GM12891 (cell line): Measurements from ENCODE around the gene NUP210.

Experiments used
- DNase-seq: peaks from one replicate; pipeline ENCODE4 v3.0.0; 2011; ENCODE audit warnings: low spot score; ENCODE audit not compliant: insufficient read length
- FAIRE-seq: peaks from 2 replicates; lab custom pipeline; 2011; peaks lifted over from hg19 to GRCh38; lab: Jason Lieb, UNC
- PAX5 ChIP-seq: IDR thresholded peaks from 2 replicates; pipeline ENCODE4 v1.6.1; 2011; ENCODE audit warnings: low read length, moderate library complexity, mild to moderate bottlenecking; ENCODE audit not compliant: insufficient read depth, severe bottlenecking
- POLR2A ChIP-seq: IDR thresholded peaks from 2 replicates; pipeline ENCODE4 v1.6.1; 2011; ENCODE audit warnings: low read depth, low read length, control low read depth
- POLR2AphosphoS5 ChIP-seq: IDR thresholded peaks from 2 replicates; pipeline ENCODE4 v1.6.1; 2011; ENCODE audit warnings: low read depth, low read length, control low read depth
- POU2F2 ChIP-seq: IDR thresholded peaks from 2 replicates; pipeline ENCODE4 v1.6.1; 2011; ENCODE audit warnings: low read depth, mild to moderate bottlenecking, control low read depth, low read length, moderate library complexity
- SPI1 ChIP-seq: IDR thresholded peaks from 2 replicates; pipeline ENCODE4 v1.6.1; 2011; ENCODE audit warnings: low read depth, low read length, control low read depth
- TAF1 ChIP-seq: IDR thresholded peaks from 2 replicates; pipeline ENCODE4 v1.6.1; 2011; ENCODE audit warnings: low read depth, low read length, control low read depth

NUP210 gene

DNA sequence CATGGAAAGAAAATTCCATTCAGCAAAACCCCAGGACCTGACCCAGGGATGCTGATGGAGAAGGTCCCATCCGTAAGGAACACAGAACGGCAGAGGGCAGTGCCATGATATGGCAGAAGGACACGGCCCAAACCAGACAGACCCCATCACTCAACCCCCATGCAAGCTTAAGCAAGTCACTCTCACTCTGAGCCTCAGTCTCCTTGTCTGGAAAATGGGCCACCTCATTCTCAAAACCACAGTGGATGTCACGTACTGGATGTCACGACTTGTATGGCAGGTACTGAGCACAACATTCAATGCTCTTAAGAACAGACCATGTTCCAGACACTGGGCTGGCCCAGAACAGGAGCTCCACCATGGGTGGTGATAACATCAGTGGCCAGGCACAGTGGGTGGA is 90.4 kb downstream of the NUP210 start:
- FAIRE-seq (no peak), DNase-seq (no peak)

DNA sequence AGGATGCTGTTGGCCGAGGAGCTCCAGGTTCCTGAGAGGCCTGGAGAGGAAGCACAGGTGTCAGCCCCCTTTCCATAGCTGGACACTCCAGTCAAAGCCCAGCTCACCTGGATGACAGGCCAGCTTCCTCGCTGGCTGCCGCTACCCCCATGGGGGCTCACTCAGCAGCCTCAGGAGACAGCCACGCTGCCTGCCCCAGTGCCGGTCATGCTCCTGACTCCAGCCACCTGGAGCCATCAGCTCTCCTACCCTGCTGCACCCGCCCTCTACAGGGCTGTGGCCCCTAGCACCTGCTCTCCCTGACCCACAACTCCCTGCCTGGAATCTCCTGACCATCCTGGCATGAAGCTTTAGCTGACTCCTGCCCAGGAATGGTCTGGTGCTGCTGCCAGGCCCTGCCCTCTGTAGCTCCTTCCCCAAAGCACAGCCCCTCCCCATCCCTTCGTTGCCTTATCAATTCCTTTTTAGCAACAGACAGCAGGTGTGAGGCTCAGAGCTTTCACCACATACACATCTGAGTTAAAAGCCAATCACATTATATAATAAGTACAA is 94.2 kb downstream of the NUP210 start:
- no peak for DNase-seq
- no peak for TF ChIP-seq PAX5
- TF ChIP-seq POLR2AphosphoS5, result no peak
- TF ChIP-seq SPI1, result no peak
- no peak for TF ChIP-seq POU2F2
- TF ChIP-seq POLR2A, result no peak
- no peak for TF ChIP-seq TAF1
- no peak for FAIRE-seq

More for the DNA sequence above, 90.4 kb downstream of the NUP210 start:
- TF ChIP-seq TAF1 (no peak), POLR2A (no peak), SPI1 (no peak), POLR2AphosphoS5 (no peak), POU2F2 (no peak), PAX5 (no peak)

DNA sequence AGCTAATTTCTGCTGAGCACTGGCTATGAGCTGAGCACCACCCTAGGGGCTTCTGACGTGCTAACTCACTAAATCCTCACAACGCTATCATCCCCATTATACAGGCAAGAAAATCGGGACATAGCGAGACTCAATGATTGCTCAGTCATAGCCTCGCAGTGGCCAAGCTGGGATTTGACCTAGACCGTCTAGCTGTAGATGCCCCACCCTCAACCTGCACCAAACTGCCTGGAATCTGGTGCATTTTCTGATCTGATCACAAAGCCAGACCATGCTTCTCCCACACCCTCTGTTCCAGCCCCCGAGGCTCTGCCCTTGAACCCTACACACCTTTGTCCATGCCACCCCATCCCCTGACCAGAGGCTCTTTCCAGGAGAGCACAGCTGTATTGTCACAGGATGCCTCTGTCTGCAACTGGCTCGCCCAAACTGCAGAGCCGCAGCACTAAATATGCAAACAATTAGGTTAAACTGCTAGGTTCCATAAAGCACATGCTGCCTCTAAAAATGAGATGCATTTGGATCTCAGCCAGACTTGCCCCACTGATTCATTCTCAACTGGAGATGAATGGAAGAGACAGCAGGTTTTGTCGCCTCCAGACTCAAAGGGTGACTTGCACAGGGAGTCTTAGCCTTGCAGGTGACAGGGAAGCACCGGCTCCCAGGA is 95.2 kb downstream of the NUP210 start:
- FAIRE-seq (no peak), DNase-seq (no peak)
- no peak for TF ChIP-seq POU2F2
- no peak for TF ChIP-seq SPI1
- no peak for TF ChIP-seq POLR2A
- TF ChIP-seq PAX5, result no peak
- no peak for TF ChIP-seq TAF1
- no peak for TF ChIP-seq POLR2AphosphoS5

DNA sequence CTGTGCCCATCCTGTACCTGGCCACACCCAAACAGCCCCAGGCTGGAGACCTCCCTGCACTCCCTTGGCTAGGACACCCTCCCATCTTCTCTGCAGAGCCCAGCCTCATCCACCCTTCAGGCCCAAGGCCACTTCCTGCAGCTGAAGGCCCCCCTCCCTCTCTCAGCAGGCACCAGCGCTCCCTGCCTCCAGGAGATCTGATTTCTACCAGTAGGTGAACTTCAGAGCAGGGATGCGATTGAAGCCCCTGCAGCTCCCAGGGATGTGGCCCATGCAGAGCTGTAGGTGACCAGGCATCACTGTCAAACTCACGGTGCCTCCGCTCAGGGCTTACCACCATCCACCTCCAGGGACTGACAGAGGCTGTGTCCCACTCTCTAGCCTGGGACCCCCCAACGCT is 96.3 kb downstream of the NUP210 start:
- DNase-seq, result no peak
- TF ChIP-seq SPI1, result no peak
- TF ChIP-seq POU2F2, result no peak
- no peak for FAIRE-seq

DNA sequence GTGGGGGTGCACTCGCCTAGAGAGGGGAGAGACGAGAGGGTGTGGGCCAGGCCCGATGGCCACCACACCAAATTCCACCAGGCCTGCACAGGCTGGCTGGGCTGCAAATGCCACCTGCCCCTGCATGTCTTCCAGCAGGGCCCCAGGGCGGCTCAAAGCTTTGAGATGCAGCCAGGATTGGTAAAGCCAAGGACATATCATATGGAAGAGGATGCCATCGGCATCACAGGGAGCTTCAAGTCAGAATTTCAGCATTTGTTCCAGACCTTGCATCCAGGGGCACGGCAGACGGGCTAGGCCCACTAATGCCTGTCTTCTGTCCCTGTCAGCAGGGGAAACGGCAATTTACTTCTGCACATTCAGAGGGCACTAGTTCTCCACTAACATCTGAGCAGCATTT is 97.8 kb downstream of the NUP210 start:
- DNase-seq (no peak), FAIRE-seq (no peak)
- TF ChIP-seq POU2F2 (no peak), POLR2AphosphoS5 (no peak), PAX5 (no peak), SPI1 (no peak)

DNA sequence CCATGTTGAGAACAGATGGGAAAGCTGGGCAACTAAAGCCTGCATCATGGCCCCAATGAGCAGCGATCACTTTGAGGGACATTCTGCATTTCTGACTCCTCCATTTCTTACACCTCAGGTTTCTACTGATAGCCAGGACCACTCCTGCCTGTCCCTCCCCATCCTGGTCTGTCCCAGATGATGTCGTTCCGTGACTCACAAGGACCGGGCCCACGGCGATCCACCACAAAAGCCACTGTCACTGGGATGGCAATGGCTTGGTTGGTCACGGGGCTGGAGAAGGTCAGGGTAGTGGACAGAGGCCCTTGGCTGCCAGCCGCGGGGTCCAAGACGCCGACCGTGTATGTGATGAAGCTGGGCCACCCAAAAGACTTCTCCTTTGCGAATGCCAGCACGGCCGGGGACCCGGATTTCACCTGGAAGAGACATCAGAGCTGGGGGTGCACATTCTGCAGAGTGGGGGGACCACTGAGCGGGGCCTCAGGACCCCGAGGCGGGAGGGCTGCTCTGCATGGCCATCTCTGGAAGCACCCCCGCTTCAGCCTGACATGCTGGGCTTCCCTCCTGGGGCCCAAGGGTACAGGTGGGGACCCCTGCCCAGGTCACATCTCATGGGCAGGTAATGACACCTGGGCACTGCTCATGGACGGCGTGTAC is 100.4 kb downstream of the NUP210 start:
- DNase-seq, result no peak
- no peak for FAIRE-seq
- no peak for TF ChIP-seq SPI1
- TF ChIP-seq PAX5, result no peak
- no peak for TF ChIP-seq TAF1
- TF ChIP-seq POU2F2, result no peak
- no peak for TF ChIP-seq POLR2A
- TF ChIP-seq POLR2AphosphoS5, result no peak

DNA sequence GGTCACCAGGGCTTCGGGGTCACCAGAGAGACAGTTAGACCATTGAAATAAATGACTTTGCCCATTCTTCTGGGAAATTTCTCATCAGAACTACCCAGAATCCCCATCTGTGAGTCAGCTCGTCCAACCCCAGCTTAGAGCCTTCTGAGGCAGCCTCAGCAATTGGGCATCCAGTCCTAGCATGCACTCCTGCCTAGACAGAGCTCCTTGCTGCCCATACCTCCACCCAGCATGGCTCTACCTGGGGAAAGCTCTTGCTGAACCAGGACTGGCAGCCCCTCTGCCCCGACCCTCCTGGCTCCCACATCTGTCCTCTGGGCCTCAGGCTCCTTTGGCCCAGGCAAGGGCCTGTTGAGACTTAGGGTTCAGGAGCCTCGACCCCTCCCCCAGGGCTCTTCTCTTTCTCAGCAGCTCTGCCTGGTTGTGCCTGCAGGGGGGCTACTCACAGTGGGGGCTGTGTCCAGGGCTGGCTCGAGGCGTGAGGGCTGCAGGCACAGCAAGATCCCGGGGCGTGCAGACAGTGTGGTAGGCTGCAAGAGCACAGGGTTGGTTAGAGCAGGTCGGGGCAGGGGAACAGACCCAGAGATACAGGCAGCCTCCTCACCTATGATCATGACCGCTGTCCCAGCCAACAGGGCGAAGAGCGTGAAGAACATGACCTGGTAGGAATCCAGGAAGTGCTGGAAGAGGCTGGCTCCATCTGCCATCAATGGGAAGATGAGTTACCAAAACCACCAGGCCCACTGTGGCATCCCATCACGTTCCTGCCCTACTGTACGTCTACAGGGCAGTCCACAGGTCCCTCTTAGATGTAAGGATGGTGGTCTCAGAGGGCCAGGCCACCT is 101.3 kb downstream of the NUP210 start:
- no peak for TF ChIP-seq PAX5
- no peak for TF ChIP-seq POLR2A
- no peak for TF ChIP-seq TAF1
- TF ChIP-seq POU2F2, result no peak
- no peak for TF ChIP-seq POLR2AphosphoS5
- no peak for TF ChIP-seq SPI1
- FAIRE-seq, result no peak

DNA sequence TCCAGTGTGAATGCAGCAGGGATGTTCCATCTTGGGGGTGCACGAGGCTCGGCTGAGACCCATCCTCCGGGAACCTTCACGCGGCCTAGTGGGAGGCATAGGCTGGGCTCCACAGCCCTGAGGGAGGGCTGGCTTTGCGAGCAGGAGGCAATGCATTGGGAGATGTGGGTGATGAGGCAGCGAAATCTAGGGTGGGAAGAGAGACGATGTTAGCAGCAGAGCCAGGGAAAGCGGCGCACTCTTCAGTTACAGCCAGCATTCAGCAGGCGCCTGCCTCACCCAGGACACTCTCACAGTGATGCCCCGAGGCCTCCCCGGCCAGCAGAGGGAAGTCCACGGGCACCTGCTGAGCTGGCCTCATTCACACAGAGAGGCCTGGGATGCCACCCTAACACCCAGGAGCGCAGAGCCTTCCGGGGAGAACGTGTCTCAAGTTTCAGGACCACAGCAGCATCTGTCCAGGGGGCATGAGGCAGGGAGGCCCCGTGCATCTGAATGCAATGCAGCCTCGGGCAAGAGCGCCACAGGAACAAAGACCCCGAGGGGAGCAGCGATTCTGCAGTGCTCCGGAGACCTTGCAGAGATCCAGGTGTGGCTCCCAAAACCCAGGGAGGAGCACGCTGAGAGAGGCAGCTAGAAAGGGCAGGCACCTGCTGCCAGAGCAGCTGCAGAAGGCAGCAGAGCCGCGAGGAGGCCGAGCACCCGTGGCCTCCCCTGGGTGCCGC is 102.4 kb downstream of the NUP210 start:
- FAIRE-seq (no peak), DNase-seq (no peak)
- TF ChIP-seq PAX5, result no peak
- no peak for TF ChIP-seq TAF1
- no peak for TF ChIP-seq SPI1
- TF ChIP-seq POLR2AphosphoS5, result no peak
- no peak for TF ChIP-seq POU2F2
- TF ChIP-seq POLR2A, result no peak

More for the DNA sequence above, 101.3 kb downstream of the NUP210 start:
- no peak for DNase-seq

DNA sequence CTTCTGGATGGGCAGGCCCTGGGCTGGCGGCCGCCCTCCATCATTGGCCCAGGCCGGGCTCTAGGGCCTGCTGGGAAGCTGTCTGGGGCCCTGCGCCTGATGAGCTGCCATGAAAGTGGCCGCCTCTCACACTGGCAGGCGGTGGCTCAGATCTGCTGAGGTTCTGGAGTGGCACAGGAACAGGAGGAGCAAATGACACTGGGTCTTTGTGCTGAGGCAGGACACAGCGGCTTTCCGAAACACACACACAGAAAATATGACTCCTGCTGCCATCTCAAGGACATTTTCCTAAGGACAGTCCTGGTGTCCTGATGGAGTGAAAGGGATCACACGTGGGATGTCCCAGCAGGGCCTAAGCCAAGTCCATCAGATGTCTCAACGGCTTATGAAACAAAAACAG is 103.5 kb downstream of the NUP210 start:
- FAIRE-seq, result no peak
- no peak for DNase-seq
- TF ChIP-seq POLR2AphosphoS5, result no peak
- TF ChIP-seq SPI1, result no peak
- no peak for TF ChIP-seq PAX5
- no peak for TF ChIP-seq POU2F2
- TF ChIP-seq POLR2A, result no peak
- no peak for TF ChIP-seq TAF1
